ENCODE measurements around the gene KTN1. TPM values are rescaled to one million over a fixed set of nuclear protein-coding genes. Genes with fewer than 3 reads are reported as not detected.

KTN1 gene
- total RNA-seq, 2 experiments from 2014 or later = 107 to 113 TPM

GRCh38 chr14:55604488-55604887 is 24.5 kb downstream of the KTN1 start:
- intact Hi-C loops (cut with micrococcal nuclease) = no loop called here
- Mint-ChIP-seq H3K27me3 (no peaks in the 10 kb centered on the region), H3K4me1 (ENCODE audit: low read depth) (peaks cover 30% of the 10 kb centered on the region), H3K9me3 (no peaks in the 10 kb centered on the region), H3K4me3 (no peak overlapping the region), H3K27ac (no peak overlapping the region), H3K36me3 (ENCODE audit: low read depth) (peaks cover 12% of the 10 kb centered on the region)
- POLR2A ChIA-PET = no interaction called here
- TF ChIP-seq CTCF (IDR thresholded peaks at IDR 0.05) = no peak
- no peak for DNase-seq
- CTCF ChIA-PET = no interaction called here
- ATAC-seq = no peak

GRCh38 chr14:55604900-55605418 is 25.0 kb downstream of the KTN1 start:
- intact Hi-C loops (cut with micrococcal nuclease) = no loop called here
- ChIA-PET CTCF (no interaction called here), POLR2A (no interaction called here)
- DNase-seq (no peak), ATAC-seq (no peak)
- Mint-ChIP-seq H3K4me3 (no peak overlapping the region), H3K27ac (no peak overlapping the region), H3K4me1 (ENCODE audit: low read depth) (peaks cover 30% of the 10 kb centered on the region), H3K27me3 (no peaks in the 10 kb centered on the region), H3K9me3 (no peaks in the 10 kb centered on the region), H3K36me3 (ENCODE audit: low read depth) (peaks cover 12% of the 10 kb centered on the region)
- no peak for TF ChIP-seq CTCF (IDR thresholded peaks at IDR 0.05)

DNA sequence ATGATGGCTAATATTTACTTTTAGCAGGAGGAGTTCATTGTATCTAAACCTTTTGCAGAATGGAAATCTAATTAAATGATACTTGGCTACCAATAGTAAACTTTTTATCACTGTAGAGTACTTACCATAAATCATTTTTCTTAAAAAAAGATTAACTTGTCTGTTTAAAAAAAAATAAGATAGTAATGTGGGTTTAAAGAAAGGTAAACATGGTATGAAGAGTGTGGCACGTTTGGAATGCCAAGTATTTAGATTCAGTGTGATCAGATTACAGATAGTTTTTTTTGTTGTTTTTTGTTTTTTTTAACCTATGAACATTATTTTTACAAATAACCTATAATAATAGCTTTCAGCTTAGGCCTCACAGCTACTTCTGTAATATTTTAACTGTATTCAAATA is 25.8 kb downstream of the KTN1 start:
- ChIA-PET CTCF (no interaction called here), POLR2A (no interaction called here)
- Mint-ChIP-seq H3K9me3 (no peaks in the 10 kb centered on the region), H3K4me1 (ENCODE audit: low read depth) (peaks cover 30% of the 10 kb centered on the region), H3K4me3 (no peak overlapping the region), H3K27ac (no peak overlapping the region), H3K27me3 (no peaks in the 10 kb centered on the region), H3K36me3 (ENCODE audit: low read depth) (peaks cover 12% of the 10 kb centered on the region)
- intact Hi-C loops (cut with micrococcal nuclease) = no loop called here
- no peak for TF ChIP-seq CTCF (IDR thresholded peaks at IDR 0.05)
- ATAC-seq = no peak
- no peak for DNase-seq

DNA sequence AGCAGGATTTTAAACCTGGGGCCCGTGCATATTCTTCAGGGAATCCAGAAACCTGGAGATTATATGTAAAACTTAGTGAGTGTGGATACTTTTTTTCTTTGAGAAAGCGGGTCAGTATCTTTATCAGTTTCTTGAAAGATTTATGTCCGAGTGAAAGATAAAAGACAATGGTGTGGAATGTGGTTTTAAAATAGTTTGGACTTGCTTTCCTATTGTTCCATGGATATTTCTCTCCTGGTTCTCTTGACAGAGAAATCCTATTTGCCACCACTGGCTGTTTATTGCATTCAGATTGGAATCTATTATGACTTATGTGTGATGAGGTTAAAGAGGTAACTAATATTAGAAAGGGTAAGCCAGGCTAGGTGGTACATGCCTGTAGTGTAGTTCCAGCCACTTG is 27.4 kb downstream of the KTN1 start:
- POLR2A ChIA-PET = no interaction called here
- CTCF ChIA-PET = no interaction called here
- TF ChIP-seq CTCF (IDR thresholded peaks at IDR 0.05) = no peak
- peaks cover 34% of the 10 kb centered on the region for H3K4me1 Mint-ChIP-seq (ENCODE audit: low read depth)
- no peaks in the 10 kb centered on the region for H3K9me3 Mint-ChIP-seq
- DNase-seq (no peak), ATAC-seq (no peak)
- intact Hi-C loops (cut with micrococcal nuclease) = no loop called here
- peaks cover 14% of the 10 kb centered on the region for H3K36me3 Mint-ChIP-seq (ENCODE audit: low read depth)
- H3K27me3 Mint-ChIP-seq = no peaks in the 10 kb centered on the region
- H3K4me3 Mint-ChIP-seq = no peak overlapping the region
- H3K27ac Mint-ChIP-seq = no peak overlapping the region

GRCh38 chr14:55609681-55610080 is 29.7 kb downstream of the KTN1 start:
- H3K4me3 Mint-ChIP-seq = no peak overlapping the region
- H3K36me3 Mint-ChIP-seq (ENCODE audit: low read depth) = peaks cover 26% of the 10 kb centered on the region
- peaks cover 40% of the 10 kb centered on the region for H3K4me1 Mint-ChIP-seq (ENCODE audit: low read depth)
- intact Hi-C loops (cut with micrococcal nuclease) = no loop called here
- no peak overlapping the region for H3K27ac Mint-ChIP-seq
- DNase-seq (no peak), ATAC-seq (no peak)
- CTCF ChIA-PET = interaction anchor here (0.6 to 1.3 kb wide), 2 partner anchors 12 to 163 kb away, joined by 3 to 9 read pairs; no protein-coding TSS in a partner anchor
- POLR2A ChIA-PET = no interaction called here
- TF ChIP-seq CTCF (IDR thresholded peaks at IDR 0.05) = no peak
- no peaks in the 10 kb centered on the region for H3K9me3 Mint-ChIP-seq
- H3K27me3 Mint-ChIP-seq = no peaks in the 10 kb centered on the region
